NOMO-1 treated with DMSO at 0.1 percent for 48 hours (cell line): Measurements from ENCODE around the gene PLAAT2.

Experiments
- DNase-seq: peaks from one replicate; lab custom pipeline; 2025; ENCODE audit not compliant: unreplicated experiment; lab: John Stamatoyannopoulos, UW

The PLAAT2 gene

DNA sequence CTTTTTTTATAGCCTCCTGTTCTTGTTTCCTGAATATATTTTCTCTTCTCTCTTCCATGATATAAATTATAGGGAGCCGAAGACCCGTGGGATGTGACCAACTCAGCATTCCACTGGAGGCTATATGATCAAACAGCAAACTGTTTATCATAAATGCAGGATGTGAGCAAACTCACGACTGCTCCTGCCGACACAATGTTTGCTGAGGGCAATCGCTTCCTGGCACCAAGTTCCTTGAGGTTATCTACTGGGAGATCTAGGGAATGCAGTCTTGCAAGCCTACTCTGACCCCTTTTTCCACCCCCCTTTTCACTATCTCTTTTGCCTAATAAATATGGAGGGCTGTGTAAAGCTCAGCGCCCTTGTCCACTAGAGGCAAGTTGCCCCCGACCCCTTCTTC lies 40.0 kb downstream of the PLAAT2 start:
- no peak for DNase-seq

DNA sequence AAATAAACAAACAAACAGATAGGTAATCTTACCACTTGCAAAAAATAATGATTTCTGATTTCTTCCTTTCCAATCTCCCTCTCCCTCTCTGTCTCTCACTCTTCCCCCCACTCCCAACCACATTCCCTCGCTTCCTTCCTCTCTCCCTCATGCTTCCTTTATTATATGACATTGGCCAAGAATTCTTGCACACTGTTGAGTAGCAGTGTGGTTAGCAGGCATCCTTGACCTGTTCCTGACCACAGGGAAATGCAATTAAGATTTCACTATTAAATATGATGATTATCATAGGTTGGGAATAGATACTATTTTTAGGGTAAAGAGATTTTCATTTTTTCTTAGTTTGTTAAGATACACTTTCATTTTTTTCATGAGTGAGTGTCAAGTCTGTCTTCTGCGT lies 41.3 kb downstream of the PLAAT2 start:
- DNase-seq: no peak

DNA sequence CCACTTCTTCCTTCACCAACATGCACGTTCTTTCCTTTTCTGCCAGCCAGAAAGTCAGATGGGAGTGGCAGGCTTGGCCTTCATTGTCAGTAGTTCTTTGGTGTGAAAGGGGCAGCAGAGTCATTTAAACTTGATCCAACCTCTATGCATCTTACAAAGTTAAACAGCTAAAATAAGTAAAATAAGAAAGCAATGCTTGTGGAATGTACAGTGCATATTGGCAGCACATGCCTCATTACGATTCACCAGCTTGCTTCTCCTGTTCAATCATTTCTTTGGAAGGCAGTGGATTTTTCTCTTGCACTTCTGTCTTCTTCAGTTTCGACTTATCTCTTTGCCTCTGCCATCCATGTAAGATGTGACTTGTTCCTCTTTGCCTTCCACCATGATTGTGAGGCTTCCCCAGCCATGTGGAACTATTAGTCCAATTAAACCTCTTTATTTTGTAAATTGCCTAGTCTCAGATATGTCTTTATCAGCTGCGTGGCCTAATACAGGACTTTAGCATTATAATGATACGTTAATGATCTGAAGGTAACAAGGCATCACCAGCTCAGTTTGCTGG lies 42.5 kb downstream of the PLAAT2 start:
- no peak for DNase-seq

DNA sequence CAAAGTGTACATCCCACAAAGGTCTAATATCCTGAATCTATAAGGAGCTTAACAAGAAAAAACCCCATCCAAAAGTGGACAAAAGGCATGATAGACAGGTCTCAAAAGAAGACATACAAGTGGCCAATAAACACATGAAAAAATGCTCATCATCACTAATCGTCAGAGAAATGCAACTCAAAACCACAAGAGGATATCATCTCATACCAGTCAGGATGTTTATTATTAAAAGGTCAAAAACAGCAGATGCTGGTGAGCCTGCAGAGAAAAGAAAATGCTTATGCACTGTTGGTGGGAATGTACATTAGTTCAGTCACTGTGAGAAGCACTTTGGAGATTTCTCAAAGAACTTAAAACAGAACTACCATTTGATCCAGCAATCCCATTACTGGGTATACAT lies 44.6 kb downstream of the PLAAT2 start:
- DNase-seq: no peak

DNA sequence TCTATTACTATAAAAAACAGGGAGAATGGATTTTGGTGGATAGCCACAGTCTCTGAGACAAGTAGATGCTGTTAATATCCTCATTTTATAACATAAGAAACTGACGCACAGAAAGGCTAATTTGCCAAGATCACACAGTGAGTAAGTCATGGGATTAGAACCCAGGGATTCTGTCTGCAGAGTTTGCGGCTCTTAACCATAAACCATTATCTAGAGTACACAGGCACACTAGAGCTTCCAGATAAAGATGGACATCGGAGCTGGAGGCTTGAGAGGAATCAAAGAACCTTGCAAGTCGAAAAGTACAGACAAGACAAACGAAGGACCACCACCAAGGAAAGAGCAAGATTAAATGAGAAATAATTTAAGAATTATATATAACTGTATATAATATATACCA lies 46.0 kb downstream of the PLAAT2 start:
- DNase-seq: no peak

DNA sequence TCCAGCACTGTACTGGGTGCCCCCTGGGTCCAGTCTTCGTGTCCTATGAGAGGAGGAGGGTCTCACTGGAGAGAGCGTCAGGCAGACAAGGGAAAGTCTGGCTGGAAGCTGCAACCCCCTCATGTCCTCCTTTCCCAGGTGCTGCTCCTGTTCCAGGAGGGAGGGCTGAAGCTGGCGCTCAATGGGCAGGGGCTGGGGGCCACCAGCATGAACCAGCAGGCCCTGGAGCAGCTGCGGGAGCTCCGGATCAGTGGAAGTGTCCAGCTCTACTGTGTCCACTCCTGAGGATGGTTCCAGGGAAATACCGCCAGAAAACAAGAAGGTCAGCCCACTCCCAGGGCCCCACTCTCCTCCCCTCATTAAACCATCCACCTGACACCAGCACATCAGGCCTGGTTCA lies 47.1 kb downstream of the PLAAT2 start:
- no peak for DNase-seq

DNA sequence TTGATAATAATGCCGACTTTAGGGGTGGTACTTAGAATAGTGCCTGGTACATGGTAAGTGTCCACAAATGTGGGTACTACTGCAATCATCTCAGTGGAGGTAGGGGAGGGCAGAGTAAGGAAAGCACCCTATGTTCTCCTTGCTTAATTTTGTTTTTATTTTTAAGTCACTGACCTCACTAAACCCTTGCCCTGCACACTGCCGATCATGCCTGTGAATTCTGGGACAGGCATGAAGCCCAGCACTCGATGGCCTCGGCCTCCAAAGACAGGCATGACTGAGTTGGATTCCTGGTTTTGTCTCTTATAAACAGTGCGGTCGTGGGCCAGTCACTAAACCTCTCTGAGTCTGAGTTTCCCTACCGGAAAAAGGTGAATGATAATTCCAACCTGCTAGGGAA lies 50.4 kb downstream of the PLAAT2 start:
- no peak for DNase-seq

DNA sequence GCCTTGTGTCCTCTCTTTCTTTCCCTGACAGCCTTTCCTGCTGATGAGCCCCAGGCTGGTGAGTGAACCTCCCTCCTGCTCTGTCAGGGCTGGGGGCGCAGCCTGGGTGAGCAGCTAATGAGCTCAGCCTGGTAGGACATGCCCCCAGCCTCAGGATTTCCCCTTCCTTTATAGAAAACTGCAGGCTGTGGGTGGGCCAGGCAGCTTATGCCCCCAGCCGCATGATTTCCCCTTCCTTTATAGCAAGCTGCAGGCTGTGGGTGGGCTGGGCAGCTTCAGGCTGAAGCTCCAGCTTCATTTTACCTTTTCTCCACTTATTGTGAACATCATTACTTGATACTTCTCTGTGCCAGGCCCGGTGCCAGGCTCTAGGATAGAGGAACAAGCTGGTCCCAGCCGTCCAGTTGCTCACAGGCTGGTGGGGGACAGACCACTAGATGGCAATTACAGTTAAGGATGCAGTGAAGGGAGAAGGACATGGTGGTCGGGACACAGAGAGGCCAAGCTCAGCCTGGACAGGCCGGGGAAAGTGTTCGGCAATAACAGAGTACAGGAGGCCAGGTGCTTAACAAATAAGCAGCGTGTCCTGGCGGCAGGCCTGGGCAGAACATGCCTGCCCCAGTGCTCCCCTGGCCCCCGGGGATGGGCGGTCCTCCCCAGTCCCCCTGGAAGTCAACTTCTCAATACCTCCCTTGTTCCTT lies 52.0 kb downstream of the PLAAT2 start:
- DNase-seq: no peak

DNA sequence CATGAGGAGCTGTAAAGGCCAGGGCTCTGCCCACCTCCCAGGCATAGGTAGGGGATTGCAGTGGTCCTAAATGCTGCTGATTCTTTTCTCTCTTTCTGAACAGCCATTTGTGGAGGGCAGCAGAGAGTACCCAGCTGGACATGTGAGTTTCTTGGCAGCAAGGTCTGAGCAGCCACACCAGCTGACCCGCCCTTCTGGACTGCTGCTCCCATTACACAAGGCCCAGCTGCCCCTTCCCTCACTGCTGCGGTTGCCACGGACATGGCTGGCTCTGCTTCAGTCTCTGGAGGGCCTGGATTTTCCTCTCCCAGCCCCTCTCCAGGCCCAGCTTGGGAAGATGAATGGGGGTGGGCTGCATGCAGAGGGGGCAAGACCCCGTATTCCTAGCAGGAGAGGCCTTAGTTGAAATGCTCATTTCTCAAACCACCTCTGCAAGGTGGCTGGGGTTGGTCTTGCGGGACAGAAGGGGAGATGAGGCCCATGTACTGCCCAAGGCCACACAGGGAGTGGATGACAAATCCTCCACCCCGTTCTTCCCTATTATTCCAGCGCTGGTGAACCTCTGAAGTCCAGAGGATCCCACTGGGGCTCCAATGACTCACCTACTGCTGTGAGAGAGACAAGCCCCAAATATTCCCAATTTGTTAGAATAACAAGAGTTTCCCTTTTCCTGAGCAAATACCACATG lies 52.7 kb downstream of the PLAAT2 start:
- DNase-seq: no peak

DNA sequence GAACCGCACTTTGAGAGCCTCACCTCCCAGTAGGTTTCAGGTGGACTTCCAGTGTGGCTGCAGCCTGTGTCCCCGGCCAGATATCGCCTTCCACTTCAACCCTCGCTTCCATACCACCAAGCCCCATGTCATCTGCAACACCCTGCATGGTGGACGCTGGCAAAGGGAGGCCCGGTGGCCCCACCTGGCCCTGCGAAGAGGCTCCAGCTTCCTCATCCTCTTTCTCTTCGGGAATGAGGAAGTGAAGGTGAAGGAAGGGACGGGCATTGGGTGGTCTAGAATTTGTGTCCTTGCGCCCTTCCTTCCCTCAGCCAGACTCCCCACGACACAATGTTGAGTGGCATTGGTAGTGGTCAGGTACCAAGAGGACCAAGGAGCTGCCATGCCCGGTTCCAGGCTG lies 54.4 kb downstream of the PLAAT2 start:
- DNase-seq: no peak

DNA sequence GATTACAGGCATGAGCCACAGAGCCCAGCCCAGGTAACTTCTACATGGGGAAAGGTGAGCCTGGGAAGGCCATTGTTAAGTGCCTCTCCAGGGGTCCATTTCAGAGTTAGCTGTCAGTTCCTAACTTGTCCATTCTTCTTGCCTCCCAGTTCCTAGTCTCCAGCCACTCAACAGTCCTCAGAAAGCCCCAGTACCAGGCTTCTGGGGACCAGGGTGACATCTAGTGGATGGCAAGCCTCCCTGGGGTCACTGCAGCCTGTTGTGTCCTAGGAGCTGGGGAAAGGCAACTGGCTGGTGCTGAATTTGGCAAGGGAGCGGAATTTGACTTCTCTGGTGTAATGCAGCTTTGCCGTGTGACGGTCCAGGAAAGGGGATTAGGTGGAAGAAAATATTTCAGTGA lies 55.2 kb downstream of the PLAAT2 start:
- DNase-seq: peak; percentile 48

DNA sequence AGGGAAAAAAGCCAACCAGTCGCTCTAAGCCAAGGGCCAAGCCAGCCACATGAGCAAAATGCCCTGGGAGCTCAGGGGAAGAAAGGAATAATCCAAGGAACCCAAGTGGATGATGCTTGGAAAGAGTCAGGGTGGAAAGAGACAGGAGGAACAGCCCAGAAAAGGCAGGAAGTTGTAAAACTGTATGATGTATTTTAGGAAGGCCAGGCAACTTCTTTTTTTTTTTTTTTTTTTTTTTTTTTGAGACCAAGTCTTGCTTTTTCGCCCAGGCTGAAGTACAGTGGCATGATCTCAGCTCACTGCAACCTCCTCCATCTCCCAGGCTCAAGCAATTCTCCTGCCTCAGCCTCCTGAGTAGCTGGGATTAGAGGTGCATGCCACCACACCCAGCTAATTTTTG lies 55.7 kb downstream of the PLAAT2 start:
- peak; percentile 41 for DNase-seq

DNA sequence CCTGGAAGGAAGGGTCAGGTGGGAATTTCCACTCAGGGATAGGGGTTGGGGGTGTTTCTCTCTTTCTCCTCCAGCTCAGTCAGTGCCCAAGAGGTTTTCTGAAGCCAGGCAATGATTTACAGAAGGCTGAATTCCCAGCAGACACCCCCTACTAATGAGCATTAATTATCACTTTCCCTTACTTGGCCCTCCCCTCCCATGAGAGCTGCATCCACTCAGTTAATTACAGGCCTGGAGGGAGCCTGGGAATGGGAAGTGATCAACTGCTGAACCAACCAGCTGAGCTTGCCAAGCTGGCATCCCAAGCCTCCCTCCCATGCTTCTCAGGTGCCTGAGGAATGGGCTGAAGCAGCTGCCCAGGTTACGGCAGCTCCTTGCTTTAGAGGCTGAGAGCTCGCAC lies 56.3 kb downstream of the PLAAT2 start:
- no peak for DNase-seq

DNA sequence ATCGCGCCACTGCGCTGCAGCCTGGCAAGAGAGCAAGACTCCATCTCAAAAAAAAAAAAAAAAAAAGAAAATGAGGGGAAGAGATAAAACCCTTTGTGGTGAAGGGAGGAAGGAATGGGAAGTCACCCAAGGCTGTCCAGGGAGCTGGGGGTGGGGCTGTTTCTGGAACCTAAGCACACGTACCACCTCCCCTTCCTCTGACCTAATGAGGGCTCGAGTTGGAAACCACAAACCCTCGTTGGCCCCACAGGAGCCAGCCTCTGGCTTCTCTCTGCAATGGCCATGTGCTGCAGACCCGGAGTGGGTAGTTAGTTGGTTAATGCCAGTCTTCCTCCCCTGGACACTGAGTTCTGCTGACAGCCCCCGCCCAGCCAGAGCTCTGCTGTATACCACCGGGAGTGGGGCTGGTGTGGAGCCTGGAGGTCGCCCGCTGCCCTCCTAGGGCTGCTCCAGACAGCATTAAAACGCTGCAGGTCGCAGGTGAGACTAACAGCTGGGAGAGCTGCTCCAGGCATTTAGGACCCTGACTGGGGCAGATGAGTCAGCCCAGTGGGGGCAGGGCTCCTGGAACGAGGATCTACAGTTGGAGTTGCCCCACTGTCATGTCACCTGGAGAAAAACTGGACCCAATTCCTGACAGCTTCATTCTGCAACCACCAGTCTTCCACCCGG lies 57.2 kb downstream of the PLAAT2 start, which contains the start of gene LGALS12:
LGALS12 (plus strand) TSS at position 228 of the 672 bp plus-strand sequence; CDS start at position 603, 375 bp downstream.
- peak; percentile 78 for DNase-seq

DNA sequence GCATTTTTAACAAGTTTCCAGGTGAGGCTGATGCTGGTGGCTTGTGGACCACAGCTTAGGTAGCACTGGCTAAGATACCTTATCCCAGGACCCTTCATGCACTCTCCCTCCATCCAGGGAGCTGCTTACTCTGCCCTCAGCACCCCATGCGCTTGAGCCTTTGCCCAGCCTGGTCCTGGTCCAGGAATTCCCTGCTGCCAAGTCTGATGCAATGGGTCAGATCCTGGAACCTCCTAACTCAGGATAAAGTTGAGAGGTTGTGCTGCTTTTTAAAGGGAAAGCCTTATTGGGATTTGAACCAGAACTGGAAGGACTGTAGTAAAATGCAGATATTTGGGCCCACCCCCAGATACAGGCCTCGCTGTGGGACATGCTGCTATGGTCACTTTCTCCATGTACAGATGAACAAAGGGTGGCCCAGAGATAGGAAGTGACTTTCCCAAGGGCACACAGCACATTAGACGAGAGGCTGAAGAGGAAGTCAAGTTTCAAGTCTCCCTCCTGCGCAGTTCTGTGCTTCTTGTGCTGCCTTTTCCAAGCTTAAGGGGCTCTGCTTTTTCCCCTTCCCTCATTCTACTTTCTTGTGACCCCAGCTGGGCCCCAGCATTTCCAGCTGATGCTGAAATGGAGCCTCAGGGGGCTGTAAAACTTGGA lies 58.1 kb downstream of the PLAAT2 start:
- DNase-seq: no peak

DNA sequence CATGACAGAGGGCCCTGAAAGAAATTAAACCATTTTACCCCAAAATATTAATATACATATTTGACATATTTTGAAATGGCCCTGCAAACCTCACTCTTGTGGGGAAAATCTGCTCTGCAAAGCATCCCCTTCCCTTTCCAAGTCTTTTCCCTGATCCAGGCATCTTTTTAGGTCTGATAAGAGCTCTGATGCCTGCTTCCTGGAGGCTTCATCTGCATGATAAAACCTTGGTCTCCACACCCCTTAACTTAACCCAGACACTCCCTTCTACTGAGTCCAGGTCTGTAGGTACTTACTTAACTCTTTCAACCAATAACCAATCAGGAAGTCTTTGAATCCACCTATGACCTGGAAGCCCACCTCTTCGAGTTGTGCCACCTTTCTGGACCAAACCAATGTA lies 59.1 kb downstream of the PLAAT2 start:
- DNase-seq: no peak

DNA sequence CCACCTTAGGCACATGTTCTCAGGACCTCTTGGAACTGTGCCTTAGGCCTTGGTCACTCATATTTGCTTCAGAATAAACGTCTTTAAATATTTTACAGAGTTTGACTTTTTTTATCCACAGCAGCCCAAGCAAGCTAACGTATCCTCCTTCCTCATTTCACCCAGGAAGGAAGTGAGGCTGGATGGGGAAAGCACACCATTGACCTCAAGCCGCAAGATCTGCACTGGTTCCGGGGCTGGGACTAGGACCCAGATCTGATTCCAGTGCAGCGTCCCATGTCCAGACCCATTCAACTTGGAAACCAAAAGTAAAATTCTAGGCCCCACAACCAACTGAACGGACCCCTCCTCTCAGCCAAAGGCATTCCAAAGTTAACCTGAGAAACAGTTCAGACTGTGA lies 59.7 kb downstream of the PLAAT2 start:
- no peak for DNase-seq
